Cardiac muscle cell (in vitro differentiated cells and primary cell): ENCODE measurements around the gene NAALADL2. TPM values are rescaled to one million over a fixed set of nuclear protein-coding genes. Genes with fewer than 3 reads are reported as not detected.

Experiments used
- DNase-seq, 2 donors: peaks; one replicate each; pipeline versions ENCODE4 v3.0.0 to v3.0.0-alpha.2; 2010 to 2017; ENCODE audit warnings: low read depth in 1 of 2, low spot score in 1 of 2
- H3K27ac ChIP-seq: fragments of 200-600 bp; sonication (generic); 2 replicates; pipeline ENCODE4 v1.5.1; 2016
- H3K27me3 ChIP-seq: fragments of 200-600 bp; sonication (generic); 2 replicates; pipeline ENCODE4 v1.6.0; 2016; ENCODE audit warnings: control low read depth
- H3K36me3 ChIP-seq: fragments of 200-600 bp; sonication (generic); 2 replicates; pipeline ENCODE4 v1.5.1; 2016; ENCODE audit warnings: control low read depth
- H3K4me1 ChIP-seq: fragments of 200-600 bp; sonication (generic); 2 replicates; pipeline ENCODE4 v1.8.1; 2017; ENCODE audit warnings: low read depth, mild to moderate bottlenecking, mixed run types
- H3K4me3 ChIP-seq: fragments of 200-600 bp; sonication (generic); 2 replicates; pipeline ENCODE4 v1.5.1; 2016; ENCODE audit warnings: mild to moderate bottlenecking
- H3K9me3 ChIP-seq: fragments of 200-600 bp; sonication (generic); 2 replicates; pipeline ENCODE4 v1.5.1; 2017; ENCODE audit warnings: low read depth, mild to moderate bottlenecking, control low read depth
- CTCF ChIP-seq: IDR thresholded peaks from 2 replicates; pipeline ENCODE4 v1.5.1; 2012; ENCODE audit warnings: low read depth, mild to moderate bottlenecking, low read length
- polyA plus RNA-seq: library from polyadenylated mRNA; unstranded; fragments of >200 nt; fragmentation: Nextera tagmentation; extraction: Ambion mirVana; gene quantifications from 2 replicates; pipeline ENCODE4 v1.2.1, GENCODE V29; 2016
- total RNA-seq: library from RNA; depleted of rRNA; stranded (reverse); fragments of >200 nt; gene quantifications from 2 replicates; pipeline ENCODE4 v1.2.3, GENCODE V29; 2016

The NAALADL2 gene
- total and polyA plus RNA-seq, 2 experiments from 2014 or later: 2.4 to 3.8 TPM

GRCh38 chr3:175059788-175060187, 200.7 kb downstream of the NAALADL2 start:
- Histone ChIP-seq H3K4me1 (no peaks in the 10 kb centered on the region), H3K9me3 (no peaks in the 10 kb centered on the region), H3K4me3 (no peak overlapping the region), H3K27ac (no peak overlapping the region), H3K27me3 (no peaks in the 10 kb centered on the region), H3K36me3 (no peaks in the 10 kb centered on the region)
- no peak for DNase-seq
- TF ChIP-seq CTCF: no peak

GRCh38 chr3:175065497-175065896, 206.4 kb downstream of the NAALADL2 start:
- Histone ChIP-seq H3K9me3 (no peaks in the 10 kb centered on the region), H3K36me3 (no peaks in the 10 kb centered on the region)
- TF ChIP-seq CTCF: no peak

GRCh38 chr3:175066617-175067415, 207.7 kb downstream of the NAALADL2 start:
- H3K27me3 ChIP-seq: no peaks in the 10 kb centered on the region
- DNase-seq: no peak
- no peaks in the 10 kb centered on the region for H3K4me1 ChIP-seq
- H3K36me3 ChIP-seq: no peaks in the 10 kb centered on the region
- H3K9me3 ChIP-seq: no peaks in the 10 kb centered on the region
- no peak for TF ChIP-seq CTCF
- no peak overlapping the region for H3K4me3 ChIP-seq
- H3K27ac ChIP-seq: no peak overlapping the region

More at GRCh38 chr3:175065497-175065896, 206.4 kb downstream of the NAALADL2 start:
- H3K27ac ChIP-seq: no peak overlapping the region
- H3K4me3 ChIP-seq: no peak overlapping the region
- no peaks in the 10 kb centered on the region for H3K27me3 ChIP-seq
- DNase-seq: no peak
- no peaks in the 10 kb centered on the region for H3K4me1 ChIP-seq

- DNase-seq: no peak
- TF ChIP-seq CTCF: no peak
Observed at GRCh38 chr3:175068587-175068986, 209.5 kb downstream of the NAALADL2 start.

GRCh38 chr3:175070946-175071345, 211.8 kb downstream of the NAALADL2 start:
- Histone ChIP-seq H3K4me1 (no peaks in the 10 kb centered on the region), H3K36me3 (no peaks in the 10 kb centered on the region), H3K4me3 (no peak overlapping the region), H3K27me3 (no peaks in the 10 kb centered on the region), H3K9me3 (no peaks in the 10 kb centered on the region), H3K27ac (no peak overlapping the region)
- no peak for TF ChIP-seq CTCF
- no peak for DNase-seq

More at GRCh38 chr3:175068587-175068986, 209.5 kb downstream of the NAALADL2 start:
- Histone ChIP-seq H3K4me1 (no peaks in the 10 kb centered on the region), H3K4me3 (no peak overlapping the region), H3K36me3 (no peaks in the 10 kb centered on the region), H3K27ac (no peak overlapping the region), H3K9me3 (no peaks in the 10 kb centered on the region), H3K27me3 (no peaks in the 10 kb centered on the region)
